Coronary artery (tissue), 2 donors: ENCODE results near the gene CAMTA1.

Source experiments
- DNase-seq: peaks from one replicate; pipeline ENCODE4 v3.0.0-alpha.2; 2017; ENCODE audit warnings: low spot score
- H3K27ac ChIP-seq, 2 donors: fragments of 200-600 bp; sonication (generic); one replicate each; pipeline ENCODE4 v1.5.1; 2016 to 2019
- H3K4me3 ChIP-seq: fragments of 200-600 bp; sonication (generic); 2 replicates; pipeline ENCODE4 v1.5.1; 2016; ENCODE audit warnings: mild to moderate bottlenecking, moderate library complexity
- TF ChIP-seq, protein P1 (sequence below): fragments of 200-600 bp; sonication (generic); IDR thresholded peaks from one replicate; pipeline ENCODE4 v1.5.1; 2019; ENCODE audit warnings: antibody characterized with exemption

The CAMTA1 gene

DNA sequence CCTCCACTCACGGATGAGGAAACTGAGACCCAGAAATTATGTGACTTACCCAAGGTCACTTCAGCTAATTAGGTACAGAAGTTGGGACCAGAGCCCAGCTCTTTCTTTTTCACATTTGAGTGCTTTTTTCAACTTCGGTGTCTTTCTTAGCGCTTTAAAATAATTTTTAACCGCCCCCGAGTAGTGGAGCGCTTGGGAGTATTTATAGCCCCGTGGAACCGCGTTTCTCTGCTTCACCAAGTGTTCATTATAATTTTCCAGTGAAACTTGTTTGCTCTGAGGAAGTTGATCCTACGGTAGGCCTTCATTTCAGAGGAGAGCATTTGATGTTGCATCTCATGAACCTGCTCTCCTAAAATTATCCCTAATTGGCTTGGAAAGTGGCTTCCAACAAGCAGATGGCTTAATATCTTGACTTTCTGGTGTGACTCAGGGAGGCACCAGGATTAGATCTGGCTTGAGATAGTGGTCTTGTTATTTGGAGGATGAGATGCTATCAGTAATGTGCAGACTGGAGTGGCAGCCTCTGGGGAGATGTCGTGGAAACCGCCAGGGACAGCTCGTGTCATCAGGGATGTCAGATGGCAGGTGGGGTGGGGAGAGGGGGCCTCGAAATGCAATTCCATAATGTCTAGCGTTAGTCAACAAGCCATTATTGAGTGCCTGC, 321.3 kb downstream of the CAMTA1 start:
- TF ChIP-seq, protein P1, sequence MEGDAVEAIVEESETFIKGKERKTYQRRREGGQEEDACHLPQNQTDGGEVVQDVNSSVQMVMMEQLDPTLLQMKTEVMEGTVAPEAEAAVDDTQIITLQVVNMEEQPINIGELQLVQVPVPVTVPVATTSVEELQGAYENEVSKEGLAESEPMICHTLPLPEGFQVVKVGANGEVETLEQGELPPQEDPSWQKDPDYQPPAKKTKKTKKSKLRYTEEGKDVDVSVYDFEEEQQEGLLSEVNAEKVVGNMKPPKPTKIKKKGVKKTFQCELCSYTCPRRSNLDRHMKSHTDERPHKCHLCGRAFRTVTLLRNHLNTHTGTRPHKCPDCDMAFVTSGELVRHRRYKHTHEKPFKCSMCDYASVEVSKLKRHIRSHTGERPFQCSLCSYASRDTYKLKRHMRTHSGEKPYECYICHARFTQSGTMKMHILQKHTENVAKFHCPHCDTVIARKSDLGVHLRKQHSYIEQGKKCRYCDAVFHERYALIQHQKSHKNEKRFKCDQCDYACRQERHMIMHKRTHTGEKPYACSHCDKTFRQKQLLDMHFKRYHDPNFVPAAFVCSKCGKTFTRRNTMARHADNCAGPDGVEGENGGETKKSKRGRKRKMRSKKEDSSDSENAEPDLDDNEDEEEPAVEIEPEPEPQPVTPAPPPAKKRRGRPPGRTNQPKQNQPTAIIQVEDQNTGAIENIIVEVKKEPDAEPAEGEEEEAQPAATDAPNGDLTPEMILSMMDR = no peak
- no peak overlapping the region for H3K4me3 ChIP-seq
- no peak for DNase-seq
- no peak overlapping the region for H3K27ac ChIP-seq

DNA sequence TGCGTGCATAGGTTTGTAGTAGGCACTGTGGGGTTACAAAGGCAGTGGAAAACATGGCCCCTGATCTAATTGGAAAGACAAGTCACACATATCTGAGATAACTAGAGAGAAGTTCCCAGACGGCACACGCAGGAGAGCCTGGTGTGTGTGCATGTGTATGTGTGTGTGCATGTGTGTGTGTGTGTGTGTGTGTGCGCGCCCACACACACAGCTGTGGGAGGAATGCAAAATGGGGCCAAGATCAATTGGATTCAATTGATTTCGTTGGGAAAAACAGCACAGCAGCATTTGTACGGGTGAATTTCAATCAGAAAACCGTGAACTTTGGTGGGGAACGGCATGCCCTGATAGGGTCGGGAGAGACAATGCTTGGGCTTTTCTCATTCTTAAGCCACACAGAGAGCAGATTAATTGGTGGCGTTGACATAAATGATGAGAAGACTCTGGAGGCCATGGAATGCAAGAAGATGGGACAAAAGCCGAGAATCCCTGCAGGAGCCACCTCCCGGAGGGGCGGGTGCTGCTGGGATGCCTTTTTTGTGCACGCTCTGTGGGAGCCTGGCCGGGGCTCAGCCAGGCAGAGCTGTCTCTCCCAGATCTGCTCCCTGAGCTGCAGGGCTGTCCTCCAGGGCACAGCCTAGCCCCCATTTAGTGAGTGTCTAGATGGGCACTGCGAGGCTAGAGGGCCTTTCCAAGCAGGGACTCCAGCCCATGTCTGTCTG, 322.0 kb downstream of the CAMTA1 start:
- DNase-seq = no peak
- Histone ChIP-seq H3K27ac (no peak overlapping the region), H3K4me3 (no peak overlapping the region)
- TF ChIP-seq, protein P1 = no peak

GRCh38 chr1:7108251-7108650, 323.0 kb downstream of the CAMTA1 start:
- no peak for DNase-seq
- no peak overlapping the region for H3K27ac ChIP-seq
- TF ChIP-seq, protein P1 = no peak
- H3K4me3 ChIP-seq = no peak overlapping the region

DNA sequence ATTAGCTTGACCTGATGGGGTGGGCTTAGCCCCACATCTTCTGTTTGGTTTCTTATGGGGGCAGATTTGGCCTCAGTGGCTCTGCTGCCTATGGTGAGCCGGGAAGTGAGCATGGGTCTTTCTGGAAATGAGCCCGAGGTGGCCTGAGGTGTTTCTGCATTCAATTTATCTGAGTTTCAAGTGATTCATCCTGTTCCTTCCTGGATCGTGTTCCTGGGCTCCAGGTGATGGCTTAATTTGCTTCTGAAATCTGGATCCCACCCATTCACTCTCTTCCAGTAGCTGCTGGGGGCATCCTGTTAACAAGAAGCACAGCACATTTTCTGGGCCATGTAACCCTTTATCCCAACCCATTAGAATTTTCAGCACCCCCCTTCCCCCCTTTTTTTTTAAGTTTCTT, 324.6 kb downstream of the CAMTA1 start:
- Histone ChIP-seq H3K27ac (no peak overlapping the region), H3K4me3 (no peak overlapping the region)
- TF ChIP-seq, protein P1 = no peak
- no peak for DNase-seq

DNA sequence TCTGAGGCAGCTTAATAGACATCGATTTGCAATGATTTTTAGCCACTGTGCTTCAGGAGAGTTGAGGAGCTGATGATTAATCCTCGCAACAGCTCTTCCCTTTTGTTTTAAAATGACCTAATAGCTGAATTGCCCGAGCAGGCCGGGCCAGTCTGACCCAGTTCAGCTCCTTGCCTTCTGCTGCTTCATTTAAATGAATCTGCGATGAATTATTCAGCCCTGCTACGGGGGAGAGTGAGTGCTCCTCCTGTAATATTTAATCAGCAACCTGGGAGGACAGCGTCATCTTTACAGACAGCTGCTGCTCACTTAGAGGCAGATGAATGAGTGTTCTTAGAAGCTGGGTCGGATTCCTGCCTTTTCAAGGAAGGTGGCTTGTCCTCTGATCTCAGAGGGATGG, 325.1 kb downstream of the CAMTA1 start:
- Histone ChIP-seq H3K4me3 (no peak overlapping the region), H3K27ac (no peak overlapping the region)
- TF ChIP-seq, protein P1 = no peak
- DNase-seq = no peak

GRCh38 chr1:7111853-7112252, 326.6 kb downstream of the CAMTA1 start:
- TF ChIP-seq, protein P1 = no peak
- Histone ChIP-seq H3K4me3 (no peak overlapping the region), H3K27ac (no peak overlapping the region)
- DNase-seq = no peak

DNA sequence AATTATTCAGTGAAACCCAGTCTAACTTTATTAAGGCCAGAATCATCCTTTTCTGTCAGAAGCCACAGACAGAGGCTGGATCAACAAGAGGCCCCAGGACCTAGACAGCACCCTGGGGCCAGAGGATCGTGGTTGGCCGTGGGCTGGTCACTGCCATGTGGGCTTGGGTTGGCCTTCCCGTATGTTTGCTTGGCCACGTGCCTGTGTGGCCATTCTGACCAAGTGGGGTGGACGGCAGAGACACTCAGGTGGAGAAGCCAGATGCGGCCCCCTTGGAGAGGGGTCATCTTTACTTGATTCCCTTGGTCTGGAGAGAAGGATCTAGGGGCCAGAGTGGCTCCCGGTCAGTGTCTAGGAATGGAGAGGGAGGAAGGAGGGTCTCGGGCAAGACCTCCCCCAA, 327.9 kb downstream of the CAMTA1 start:
- TF ChIP-seq, protein P1 = no peak
- Histone ChIP-seq H3K4me3 (no peak overlapping the region), H3K27ac (no peak overlapping the region)
- DNase-seq = no peak
